ENCODE results near the gene PCNX2.

Gene PCNX2

DNA sequence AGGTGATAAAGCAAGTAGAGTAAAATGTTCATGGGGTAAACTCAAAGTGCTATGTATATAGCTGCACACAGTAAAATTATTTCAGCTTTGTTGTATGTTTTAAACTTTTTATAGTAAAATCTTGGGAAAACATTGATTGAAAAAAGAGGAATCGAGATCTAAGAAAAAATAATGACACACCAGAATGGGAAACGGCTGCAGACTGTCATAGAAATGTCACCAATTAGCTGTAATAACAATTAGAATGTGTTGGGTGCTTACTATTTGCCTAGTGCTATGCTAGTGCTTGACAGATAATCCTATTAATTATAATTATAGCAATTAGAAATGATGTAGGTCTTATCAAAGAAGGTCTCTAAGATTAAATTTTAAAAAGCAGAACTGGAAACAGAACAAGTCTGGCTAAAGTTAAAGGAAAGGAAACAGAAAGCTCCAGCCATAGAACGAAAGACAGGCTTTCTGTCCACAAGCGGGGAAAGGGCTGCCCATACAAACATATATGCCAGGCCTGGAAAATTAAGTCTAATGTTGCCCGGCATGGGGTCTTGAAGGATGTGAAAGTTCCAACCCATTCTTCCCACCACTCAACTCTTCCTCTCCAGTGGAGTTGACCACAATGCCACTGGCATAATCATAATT, 5.0 kb downstream of the PCNX2 start:
- Histone ChIP-seq H3K36me3 (ENCODE audit: low read depth) (peaks cover 35% of the 10 kb centered on the region), H3K9me3 (ENCODE audit: severe bottlenecking) (no peaks in the 10 kb centered on the region), H3K27ac (ENCODE audit: poor library complexity, severe bottlenecking) (no peak overlapping the region), H3K4me1 (ENCODE audit: insufficient read depth, poor library complexity, severe bottlenecking) (peaks cover 19% of the 10 kb centered on the region), H3K4me3 (ENCODE audit: severe bottlenecking) (no peak overlapping the region), H3K27me3 (ENCODE audit: insufficient read depth, poor library complexity, severe bottlenecking) (no peaks in the 10 kb centered on the region)
- ATAC-seq (ENCODE audit: low read depth), result no peak
- TF ChIP-seq CTCF (IDR thresholded peaks at IDR 0.05; ENCODE audit: poor library complexity, severe bottlenecking), result no peak
- no peak for DNase-seq (ENCODE audit: low spot score)

GRCh38 chr1:233289676-233290075, 5.8 kb downstream of the PCNX2 start:
- H3K4me1 ChIP-seq (ENCODE audit: insufficient read depth, poor library complexity, severe bottlenecking), result peaks cover 18% of the 10 kb centered on the region
- no peak for ATAC-seq (ENCODE audit: low read depth)
- DNase-seq (ENCODE audit: low spot score), result no peak
- H3K9me3 ChIP-seq (ENCODE audit: severe bottlenecking), result no peaks in the 10 kb centered on the region
- peaks cover 35% of the 10 kb centered on the region for H3K36me3 ChIP-seq (ENCODE audit: low read depth)
- H3K4me3 ChIP-seq (ENCODE audit: severe bottlenecking), result no peak overlapping the region
- no peak for TF ChIP-seq CTCF (IDR thresholded peaks at IDR 0.05; ENCODE audit: poor library complexity, severe bottlenecking)
- no peaks in the 10 kb centered on the region for H3K27me3 ChIP-seq (ENCODE audit: insufficient read depth, poor library complexity, severe bottlenecking)
- no peak overlapping the region for H3K27ac ChIP-seq (ENCODE audit: poor library complexity, severe bottlenecking)

DNA sequence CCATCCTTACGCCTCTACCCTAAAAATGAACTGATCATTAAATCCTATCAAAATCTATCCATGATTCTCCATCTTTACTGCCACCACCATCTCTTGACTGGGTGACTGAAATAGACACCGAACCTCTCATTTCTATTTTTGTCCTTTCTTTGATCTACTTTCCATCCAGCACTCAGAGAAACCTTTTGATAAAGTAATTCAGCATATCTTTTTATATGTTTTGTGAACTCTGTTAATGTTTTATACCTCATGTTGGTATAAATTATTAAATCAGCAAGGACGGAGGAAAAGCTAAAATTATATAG, 13.0 kb downstream of the PCNX2 start:
- Histone ChIP-seq H3K27ac (ENCODE audit: poor library complexity, severe bottlenecking) (no peak overlapping the region), H3K4me1 (ENCODE audit: insufficient read depth, poor library complexity, severe bottlenecking) (no peaks in the 10 kb centered on the region), H3K4me3 (ENCODE audit: severe bottlenecking) (no peak overlapping the region), H3K9me3 (ENCODE audit: severe bottlenecking) (no peaks in the 10 kb centered on the region), H3K27me3 (ENCODE audit: insufficient read depth, poor library complexity, severe bottlenecking) (no peaks in the 10 kb centered on the region), H3K36me3 (ENCODE audit: low read depth) (peaks cover 11% of the 10 kb centered on the region; the same call in 1 of the 2 replicates)
- DNase-seq (ENCODE audit: low spot score) (no peak), ATAC-seq (ENCODE audit: low read depth) (no peak)
- TF ChIP-seq CTCF (IDR thresholded peaks at IDR 0.05; ENCODE audit: poor library complexity, severe bottlenecking), result no peak

- H3K9me3 ChIP-seq (ENCODE audit: severe bottlenecking), result no peaks in the 10 kb centered on the region
- H3K27me3 ChIP-seq (ENCODE audit: insufficient read depth, poor library complexity, severe bottlenecking), result no peaks in the 10 kb centered on the region
- no peak for ATAC-seq (ENCODE audit: low read depth)
- H3K4me1 ChIP-seq (ENCODE audit: insufficient read depth, poor library complexity, severe bottlenecking), result no peaks in the 10 kb centered on the region
- TF ChIP-seq CTCF (IDR thresholded peaks at IDR 0.05; ENCODE audit: poor library complexity, severe bottlenecking), result no peak
- H3K4me3 ChIP-seq (ENCODE audit: severe bottlenecking), result no peak overlapping the region
- DNase-seq (ENCODE audit: low spot score), result no peak
- H3K27ac ChIP-seq (ENCODE audit: poor library complexity, severe bottlenecking), result no peak overlapping the region
- H3K36me3 ChIP-seq (ENCODE audit: low read depth), result peaks cover 7% of the 10 kb centered on the region; the same call in 1 of the 2 replicates
Observed at GRCh38 chr1:233281711-233282581, 13.6 kb downstream of the PCNX2 start.

GRCh38 chr1:233279971-233280370, 15.6 kb downstream of the PCNX2 start:
- 0 out of 2 replicates have a peak, but pooled peaks cover 5% of the 10 kb centered on the region for H3K36me3 ChIP-seq (ENCODE audit: low read depth)

More at GRCh38 chr1:233279971-233280370, 15.6 kb downstream of the PCNX2 start:
- TF ChIP-seq CTCF (IDR thresholded peaks at IDR 0.05; ENCODE audit: poor library complexity, severe bottlenecking), result no peak
- Histone ChIP-seq H3K27ac (ENCODE audit: poor library complexity, severe bottlenecking) (no peak overlapping the region), H3K4me1 (ENCODE audit: insufficient read depth, poor library complexity, severe bottlenecking) (no peaks in the 10 kb centered on the region), H3K4me3 (ENCODE audit: severe bottlenecking) (no peak overlapping the region), H3K9me3 (ENCODE audit: severe bottlenecking) (no peaks in the 10 kb centered on the region), H3K27me3 (ENCODE audit: insufficient read depth, poor library complexity, severe bottlenecking) (no peaks in the 10 kb centered on the region)
- DNase-seq (ENCODE audit: low spot score) (no peak), ATAC-seq (ENCODE audit: low read depth) (no peak)

All from RWPE2 (cell line).